ENCODE measurements around the gene RRP15.

DNA sequence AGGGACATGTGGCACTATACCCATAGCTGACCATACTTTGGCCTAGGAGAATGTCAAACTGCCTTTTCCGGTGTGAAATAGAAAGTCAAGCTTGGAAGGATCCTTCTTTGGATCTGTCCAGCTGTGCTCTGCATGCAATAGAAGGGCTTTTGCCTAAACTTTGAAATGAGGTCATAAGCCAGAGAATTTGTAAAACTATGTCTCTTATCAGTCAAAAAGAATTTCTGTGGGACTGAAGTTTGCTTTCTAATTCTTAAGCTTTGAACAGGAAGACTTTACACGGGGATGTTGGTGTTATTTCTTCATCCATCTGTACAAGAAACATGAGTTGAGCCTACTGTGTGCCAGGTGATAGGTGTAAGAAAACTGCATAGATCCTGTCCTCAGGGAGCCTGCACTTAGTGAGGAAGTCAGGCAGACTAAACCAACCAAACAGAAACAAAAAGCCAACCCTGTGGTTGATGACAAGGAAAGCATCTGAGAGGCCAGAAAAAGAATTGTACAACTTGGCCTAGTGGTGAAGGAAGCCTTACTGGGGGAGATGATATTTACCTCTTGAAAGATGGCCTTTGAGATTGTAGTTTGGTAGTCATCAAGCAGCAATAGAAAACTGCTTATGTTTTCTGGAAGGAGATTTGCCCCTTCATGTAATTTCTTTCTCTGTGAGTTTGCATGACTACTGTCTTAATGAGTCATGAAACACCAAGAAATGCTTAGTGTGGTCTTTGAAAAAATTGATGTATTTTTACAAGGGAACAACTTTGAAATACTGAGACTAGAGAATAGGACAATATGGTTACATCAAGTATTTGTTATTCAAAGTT, 84.8 kb downstream of the RRP15 start:
- no peak for TF ChIP-seq POLR2A (IDR thresholded peaks at IDR 0.05)
- TF ChIP-seq POLR2AphosphoS5 (IDR thresholded peaks at IDR 0.05) = no peak
- TF ChIP-seq EP300 (IDR thresholded peaks at IDR 0.05; ENCODE audit: low read depth) = no peak
- TF ChIP-seq CTCF (IDR thresholded peaks at IDR 0.05) = no peak

Measured in transverse colon (tissue), 4 donors.